Inflammatory macrophage treated with lipopolysaccharide for 4 hours (primary cell): ENCODE results near the gene SLC15A5.

Source experiments
- DNase-seq: peaks from one replicate; pipeline ENCODE4 v3.0.0-alpha.2; 2020

Gene SLC15A5

GRCh38 chr12:16258963-16259362 lies 18.5 kb downstream of the SLC15A5 start:
- DNase-seq: no peak

- DNase-seq: no peak
Measured at GRCh38 chr12:16246264-16246663, 31.2 kb downstream of the SLC15A5 start.

GRCh38 chr12:16245209-16245608 lies 32.3 kb downstream of the SLC15A5 start:
- no peak for DNase-seq

GRCh38 chr12:16243487-16244412 lies 33.7 kb downstream of the SLC15A5 start:
- no peak for DNase-seq

- DNase-seq: no peak
Measured at GRCh38 chr12:16241346-16241745, 36.1 kb downstream of the SLC15A5 start.

- peak; percentile 11 for DNase-seq
Measured at GRCh38 chr12:16238661-16239060, 38.8 kb downstream of the SLC15A5 start.

GRCh38 chr12:16229676-16230075 lies 47.8 kb downstream of the SLC15A5 start:
- peak; percentile 1 for DNase-seq

GRCh38 chr12:16228067-16228466 lies 49.4 kb downstream of the SLC15A5 start:
- DNase-seq: peak; percentile 5

- no peak for DNase-seq
Measured at GRCh38 chr12:16225692-16226091, 51.8 kb downstream of the SLC15A5 start.

- no peak for DNase-seq
Measured at GRCh38 chr12:16224196-16224595, 53.3 kb downstream of the SLC15A5 start.

- no peak for DNase-seq
Measured at GRCh38 chr12:16221776-16222175, 55.7 kb downstream of the SLC15A5 start.

- DNase-seq: peak; percentile 2
Measured at GRCh38 chr12:16220120-16220519, 57.4 kb downstream of the SLC15A5 start.

GRCh38 chr12:16218934-16219751 lies 58.3 kb downstream of the SLC15A5 start:
- no peak for DNase-seq

- DNase-seq: no peak
Measured at GRCh38 chr12:16218234-16218633, 59.3 kb downstream of the SLC15A5 start.

GRCh38 chr12:16211731-16212130 lies 65.8 kb downstream of the SLC15A5 start:
- no peak for DNase-seq

- peak; percentile 6 for DNase-seq
Measured at GRCh38 chr12:16198884-16199283, 78.6 kb downstream of the SLC15A5 start.

GRCh38 chr12:16197600-16197999 lies 79.9 kb downstream of the SLC15A5 start:
- no peak for DNase-seq

- DNase-seq: peak; percentile 55
Measured at GRCh38 chr12:16189849-16190248, 87.6 kb downstream of the SLC15A5 start.

- no peak for DNase-seq
Measured at GRCh38 chr12:16187660-16188059, 89.8 kb downstream of the SLC15A5 start.

GRCh38 chr12:16184681-16185080 lies 92.8 kb downstream of the SLC15A5 start:
- DNase-seq: no peak

GRCh38 chr12:16183541-16183940 lies 93.9 kb downstream of the SLC15A5 start:
- DNase-seq: no peak

- DNase-seq: peak; percentile 81
Measured at GRCh38 chr12:16175840-16176239, 101.6 kb downstream of the SLC15A5 start.

- DNase-seq: no peak
Measured at GRCh38 chr12:16174282-16174681, 103.2 kb downstream of the SLC15A5 start.

- no peak for DNase-seq
Measured at GRCh38 chr12:16171348-16171747, 106.1 kb downstream of the SLC15A5 start.
